HepG2 (cell line): Measurements from ENCODE around the gene AP2A2. TPM values are rescaled to one million over a fixed set of nuclear protein-coding genes. Genes with fewer than 3 reads are reported as not detected.

Experiments used
- ATAC-seq: fragments of 200-7000 bp; cut with Tn5 transposase; 3 replicates; pipeline ENCODE4 v1.9.1; 2020; ENCODE audit warnings: mild to moderate bottlenecking, moderate library complexity
- BruUV-seq: library from RNA; stranded (reverse); fragments of 400-500 nt; replicated peaks from 2 replicates; lab custom pipeline; 2021; lab: Mats Ljungman, UMichigan
- CTCF ChIA-PET: fragments of 300-600 bp; formaldehyde crosslinking; extraction: SDS; loops from one replicate; lab custom pipeline; 2021; ENCODE audit warnings: low total read pairs, inconsistent platforms, low intra/inter-chr PET ratio; lab: Yijun Ruan, JAX
- POLR2A ChIA-PET: fragments of 350-600 bp; sonication (Branson Sonifier 250); formaldehyde crosslinking; loops from one replicate; lab custom pipeline; 2020; ENCODE audit warnings: antibody characterized with exemption, inconsistent platforms; lab: Yijun Ruan, JAX
- DNase-seq: peaks from one replicate; pipeline ENCODE4 v3.0.0-alpha.2; 2015; ENCODE audit warnings: low spot score
- FAIRE-seq: peaks from 3 replicates; lab custom pipeline; 2011; peaks lifted over from hg19 to GRCh38; lab: Jason Lieb, UNC
- H2AFZ ChIP-seq: one replicate; pipeline ENCODE4 v1.6.1; 2011; ENCODE audit warnings: low read length, inconsistent platforms
- H3K27ac ChIP-seq: fragments of 300-600 bp; 3 replicates; pipeline ENCODE4 v1.8.0; 2011; ENCODE audit warnings: mixed run types, mild to moderate bottlenecking, mixed read lengths, low read length, inconsistent platforms; ENCODE audit not compliant: insufficient read depth; ENCODE audit errors: extremely low read length
- H3K27me3 ChIP-seq, 2 experiments: fragments of 200-600 bp in 1 of 2; 2 replicates in 1 of 2; 3 replicates in 1 of 2; pipeline versions ENCODE4 v1.6.0 to v1.8.0; 2011; ENCODE audit warnings: low read length in 2 of 2, mild to moderate bottlenecking in 2 of 2, moderate library complexity in 2 of 2, inconsistent platforms in 1 of 2; ENCODE audit not compliant: insufficient read depth in 2 of 2, control insufficient read depth in 1 of 2
- H3K36me3 ChIP-seq, 2 experiments: fragments of 200-600 bp in 1 of 2; replicated peaks in 1 of 2; 2 replicates in 1 of 2; 3 replicates in 1 of 2; pipeline versions ENCODE4 v1.5.1 to v1.8.0; 2011; ENCODE audit warnings: low read length in 2 of 2, inconsistent platforms in 1 of 2; ENCODE audit not compliant: insufficient read depth in 2 of 2, control insufficient read depth in 1 of 2
- H3K4me1 ChIP-seq: 2 replicates; pipeline ENCODE4 v1.5.1; 2012; ENCODE audit warnings: low read length, inconsistent platforms; ENCODE audit not compliant: insufficient read depth
- H3K4me2 ChIP-seq: 2 replicates; pipeline ENCODE4 v1.6.0; 2011; ENCODE audit warnings: low read depth, low read length, inconsistent platforms
- H3K4me3 ChIP-seq, 3 experiments: fragments of 200-600 bp in 1 of 3; sonication (generic), shearing (Covaris generic) in 1 of 3; replicated peaks in 1 of 3; 2 replicates each; pipeline ENCODE4 v1.5.1; 2011 to 2016; ENCODE audit warnings: low read length in 3 of 3, inconsistent platforms in 2 of 3, low read depth in 2 of 3, mild to moderate bottlenecking in 2 of 3, control low read depth in 1 of 3, mixed read lengths in 1 of 3; ENCODE audit not compliant: insufficient read depth in 1 of 3
- H3K79me2 ChIP-seq: one replicate; pipeline ENCODE4 v1.6.1; 2011; ENCODE audit warnings: low read length, inconsistent platforms; ENCODE audit not compliant: insufficient read depth
- H3K9ac ChIP-seq: 2 replicates; pipeline ENCODE4 v1.6.0; 2011; ENCODE audit warnings: mild to moderate bottlenecking, low read depth, low read length, inconsistent platforms; ENCODE audit not compliant: insufficient read depth
- H3K9me3 ChIP-seq: 2 replicates; pipeline ENCODE4 v1.5.1; 2012; ENCODE audit warnings: mild to moderate bottlenecking, low read length
- H4K20me1 ChIP-seq: 2 replicates; pipeline ENCODE4 v1.6.0; 2011; ENCODE audit warnings: inconsistent platforms, mild to moderate bottlenecking, low read length, moderate library complexity; ENCODE audit not compliant: insufficient read depth
- DR1 ChIP-seq: sonication (generic); formaldehyde crosslinking; IDR thresholded peaks from 2 replicates; pipeline ENCODE4 v1.8.0; 2021; ENCODE audit warnings: mild to moderate bottlenecking, missing genetic modification reagents, inconsistent platforms
- GLI4 ChIP-seq: sonication (generic); formaldehyde crosslinking; IDR thresholded peaks from 2 replicates; pipeline ENCODE4 v1.5.1; 2020; ENCODE audit warnings: missing genetic modification reagents, mild to moderate bottlenecking, moderate library complexity, borderline replicate concordance
- HOMEZ ChIP-seq: IDR thresholded peaks from 2 replicates; pipeline ENCODE4 v1.6.1; 2016; ENCODE audit warnings: low read depth
- HOXD1 ChIP-seq: sonication (generic); formaldehyde crosslinking; IDR thresholded peaks from 2 replicates; pipeline ENCODE4 v1.5.0; 2020; ENCODE audit warnings: missing genetic modification reagents
- KAT7 ChIP-seq: IDR thresholded peaks from 2 replicates; pipeline ENCODE4 v1.6.1; 2018; ENCODE audit warnings: borderline replicate concordance, missing compliant biosample characterization
- PRDM4 ChIP-seq: sonication (generic); formaldehyde crosslinking; IDR thresholded peaks from 2 replicates; pipeline ENCODE4 v1.9.0; 2021; ENCODE audit warnings: missing genetic modification reagents, borderline replicate concordance
- SKIL ChIP-seq: sonication (generic); formaldehyde crosslinking; IDR thresholded peaks from 2 replicates; pipeline ENCODE4 v1.8.0; 2022; ENCODE audit warnings: missing genetic modification reagents, mild to moderate bottlenecking, moderate library complexity, borderline replicate concordance
- ZFP62 ChIP-seq: sonication (generic); formaldehyde crosslinking; IDR thresholded peaks from 2 replicates; pipeline ENCODE4 v1.4.0; 2020; ENCODE audit warnings: missing genetic modification reagents
- ZNF232 ChIP-seq: sonication (generic); formaldehyde crosslinking; IDR thresholded peaks from 2 replicates; pipeline ENCODE4 v1.4.0; 2020; ENCODE audit warnings: missing genetic modification reagents, borderline replicate concordance
- ZNF414 ChIP-seq: sonication (generic); formaldehyde crosslinking; IDR thresholded peaks from 2 replicates; pipeline ENCODE4 v1.5.0; 2020; ENCODE audit warnings: missing genetic modification reagents
- ZNF484 ChIP-seq: sonication (generic); formaldehyde crosslinking; IDR thresholded peaks from 2 replicates; pipeline ENCODE4 v1.5.1; 2020; ENCODE audit warnings: mild to moderate bottlenecking, low read depth, missing genetic modification reagents, borderline replicate concordance
- ZNF547 ChIP-seq: sonication (generic); formaldehyde crosslinking; IDR thresholded peaks from 2 replicates; pipeline ENCODE4 v1.5.1; 2020; ENCODE audit warnings: mild to moderate bottlenecking, missing genetic modification reagents
- ZNF616 ChIP-seq: sonication (generic); formaldehyde crosslinking; IDR thresholded peaks from 2 replicates; pipeline ENCODE4 v1.5.0; 2020; ENCODE audit warnings: low read depth, mild to moderate bottlenecking, missing genetic modification reagents
- WGBS: methylation state at CpG from one replicate; pipeline ENCODE4 v1.1.6; 2017; ENCODE audit warnings: low lambda C conversion rate; 5-methylcytosine and 5-hydroxymethylcytosine counted together
- in situ Hi-C: cut with HindIII; loops from 2 replicates; pipeline ENCODE4 v1.10.0; 2017; ENCODE audit warnings: low pct_unique_long_range_greater_than_20kb; ENCODE audit not compliant: extremely low pct_ligation_motif_present
- intact Hi-C: fragments of 100-400 bp; cut with micrococcal nuclease; formaldehyde crosslinking; loops from one replicate; pipeline ENCODE4 v1.10.0; 2022; ENCODE audit not compliant: unreplicated experiment
- polyA plus RNA-seq, 8 experiments: library from polyadenylated mRNA; depleted of rRNA in 3 of 8; stranded (reverse) in 7 of 8; unstranded in 1 of 8; fragments of >200 nt; fragmentation: Illumina TruSeq in 4 of 8; extraction: Trizol in 4 of 8; gene quantifications; 2 replicates each; pipeline versions ENCODE4 v1.2.1 to v1.2.3, GENCODE V29; 2011 to 2016; ENCODE audit warnings: low read depth in 4 of 8, missing spikeins in 1 of 8, mixed read lengths in 1 of 8; ENCODE audit not compliant: insufficient read depth in 1 of 8
- total RNA-seq, 5 experiments: library from RNA; depleted of rRNA; stranded (reverse); fragments of >200 nt; fragmentation: Illumina TruSeq; extraction: Trizol; gene quantifications; 2 replicates each; pipeline ENCODE4 v1.2.3, GENCODE V29; 2016; ENCODE audit warnings: low read depth in 1 of 5

AP2A2 gene
- total and polyA plus RNA-seq, 2 of the 13 experiments (the other 11 are each of a cell fraction or from before 2014, with no cell fraction given) = 25.7 to 75.7 TPM

- FAIRE-seq = no peak
- intact Hi-C loops = no loop called here
- no peaks in the 10 kb centered on the region for H3K27me3 ChIP-seq
- no peaks in the 10 kb centered on the region for H3K79me2 ChIP-seq
- TF ChIP-seq KAT7 (CRISPR knock-in tag) (no peak), ZNF484 (CRISPR knock-in tag) (no peak), GLI4 (CRISPR knock-in tag) (no peak), HOMEZ (CRISPR knock-in tag) (no peak), ZNF547 (CRISPR knock-in tag) (no peak), HOXD1 (no peak), PRDM4 (CRISPR knock-in tag) (no peak), ZNF616 (CRISPR knock-in tag) (no peak), SKIL (CRISPR knock-in tag) (no peak), ZNF232 (CRISPR knock-in tag) (no peak), ZFP62 (CRISPR knock-in tag) (no peak), ZNF414 (CRISPR knock-in tag) (no peak), DR1 (no peak)
- TF ChIP-seq, all 625 proteins: peak for 0
- no peak for DNase-seq
- in situ Hi-C loops = loop anchor here (10.0 kb wide), 1 partner anchor 172 kb away; no protein-coding TSS in a partner anchor
- no peak overlapping the region for H3K27ac ChIP-seq
- H4K20me1 ChIP-seq = no peaks in the 10 kb centered on the region
- no peaks in the 10 kb centered on the region for H3K9me3 ChIP-seq
- H3K36me3 ChIP-seq = peaks cover 9 to 24% of the 10 kb centered on the region in 2 experiments; a peak in 4 of 5 replicates
- ChIA-PET POLR2A (no interaction called here), CTCF (no interaction called here)
- no TSS peak for BruUV-seq
- H2AFZ ChIP-seq = no peak overlapping the region
- WGBS = 95% methylated on average over 14 of the region's 14 CpGs
- no peak for ATAC-seq
- no peak overlapping the region for H3K9ac ChIP-seq
- H3K4me3 ChIP-seq = no peak overlapping the region
- H3K4me2 ChIP-seq = no peak overlapping the region
- no peaks in the 10 kb centered on the region for H3K4me1 ChIP-seq
Observed at GRCh38 chr11:882596-882995, 43.1 kb upstream of the AP2A2 start.
